Mucosa of descending colon (tissue), 3 donors: ENCODE data around the gene PAX6. TPM values are rescaled to one million over a fixed set of nuclear protein-coding genes. Genes with fewer than 3 reads are reported as not detected.

Source experiments
- ATAC-seq: fragments of 200-7000 bp; cut with Tn5 transposase; one replicate; pipeline ENCODE4 v1.9.1; 2020; ENCODE audit warnings: mild to moderate bottlenecking, moderate library complexity
- DNase-seq, 3 donors: peaks; one replicate each; pipeline ENCODE4 v3.0.0-alpha.2; 2020
- H3K36me3 ChIP-seq: fragments of 200-600 bp; one replicate; pipeline ENCODE4 v1.8.0; 2021; ENCODE audit warnings: low read depth, mild to moderate bottlenecking
- H3K4me1 ChIP-seq: fragments of 200-600 bp; one replicate; pipeline ENCODE4 v1.8.0; 2021; ENCODE audit warnings: low read depth, mild to moderate bottlenecking
- H3K4me3 ChIP-seq: fragments of 200-600 bp; one replicate; pipeline ENCODE4 v1.8.0; 2021; ENCODE audit warnings: mild to moderate bottlenecking
- H3K9me3 ChIP-seq: fragments of 200-600 bp; one replicate; pipeline ENCODE4 v1.8.0; 2021; ENCODE audit warnings: mild to moderate bottlenecking
- intact Hi-C, 2 donors: fragments of 100-400 bp; cut with DNase I in 1 of 2; cut with micrococcal nuclease in 1 of 2; formaldehyde crosslinking; loops; one replicate each; pipeline versions ENCODE4 v1.11.0 to v1.11.1; 2022; cut with DNase I, micrococcal nuclease
- total RNA-seq, 3 donors: library from RNA; stranded (reverse); fragmentation: NEBNext Ultra II Directional in 2 of 3; extraction: Animal tissue kit (Norgen Biotek cat#: 25700) in 2 of 3; gene quantifications; one replicate each; pipeline versions ENCODE4 v1.2.1 to v1.2.4, GENCODE V29; 2021 to 2023
- TF ChIP-seq, protein P1 (sequence below): fragments of 200-600 bp; IDR thresholded peaks from one replicate; pipeline ENCODE4 v1.8.0; 2022; ENCODE audit warnings: antibody characterized with exemption, mild to moderate bottlenecking
- donor health status: DM: no; HTN: no; CAD: no; lungs with moderate emphysema.
- donor health status: DM: no; HTN: no; CAD: no.
- donor health status: DM: no; HTN: yes; CAD: no.

PAX6 gene
- total RNA-seq, 3 donors from 2014 or later, result 0.09 to 1.1 (median 0.63) TPM

DNA sequence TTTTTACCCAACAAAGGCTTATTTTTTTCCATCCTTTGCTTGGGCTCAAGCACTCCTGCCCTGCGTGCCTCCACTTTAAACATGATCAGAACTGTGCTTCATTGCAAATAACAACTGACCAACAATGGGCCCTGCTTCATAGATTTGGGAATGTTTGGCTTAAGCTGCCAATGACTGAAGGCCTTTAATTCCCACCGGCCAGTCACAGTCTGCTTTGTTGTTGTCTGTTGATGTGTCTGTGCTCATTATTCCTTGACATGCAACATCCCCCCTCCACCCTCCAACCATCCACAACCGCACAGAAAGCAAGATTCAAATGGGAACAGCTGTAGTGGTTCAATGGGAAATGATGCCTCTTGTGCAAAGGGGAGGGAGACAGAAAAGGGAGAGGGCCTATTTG is 23.0 kb downstream of the PAX6 start:
- Histone ChIP-seq H3K9me3 (no peaks in the 10 kb centered on the region), H3K36me3 (no peaks in the 10 kb centered on the region), H3K4me1 (no peaks in the 10 kb centered on the region), H3K4me3 (no peak overlapping the region)
- no peak for ATAC-seq
- no peak for DNase-seq
- TF ChIP-seq, protein P1, sequence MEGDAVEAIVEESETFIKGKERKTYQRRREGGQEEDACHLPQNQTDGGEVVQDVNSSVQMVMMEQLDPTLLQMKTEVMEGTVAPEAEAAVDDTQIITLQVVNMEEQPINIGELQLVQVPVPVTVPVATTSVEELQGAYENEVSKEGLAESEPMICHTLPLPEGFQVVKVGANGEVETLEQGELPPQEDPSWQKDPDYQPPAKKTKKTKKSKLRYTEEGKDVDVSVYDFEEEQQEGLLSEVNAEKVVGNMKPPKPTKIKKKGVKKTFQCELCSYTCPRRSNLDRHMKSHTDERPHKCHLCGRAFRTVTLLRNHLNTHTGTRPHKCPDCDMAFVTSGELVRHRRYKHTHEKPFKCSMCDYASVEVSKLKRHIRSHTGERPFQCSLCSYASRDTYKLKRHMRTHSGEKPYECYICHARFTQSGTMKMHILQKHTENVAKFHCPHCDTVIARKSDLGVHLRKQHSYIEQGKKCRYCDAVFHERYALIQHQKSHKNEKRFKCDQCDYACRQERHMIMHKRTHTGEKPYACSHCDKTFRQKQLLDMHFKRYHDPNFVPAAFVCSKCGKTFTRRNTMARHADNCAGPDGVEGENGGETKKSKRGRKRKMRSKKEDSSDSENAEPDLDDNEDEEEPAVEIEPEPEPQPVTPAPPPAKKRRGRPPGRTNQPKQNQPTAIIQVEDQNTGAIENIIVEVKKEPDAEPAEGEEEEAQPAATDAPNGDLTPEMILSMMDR, result no peak
- intact Hi-C loops, result no loop called here

DNA sequence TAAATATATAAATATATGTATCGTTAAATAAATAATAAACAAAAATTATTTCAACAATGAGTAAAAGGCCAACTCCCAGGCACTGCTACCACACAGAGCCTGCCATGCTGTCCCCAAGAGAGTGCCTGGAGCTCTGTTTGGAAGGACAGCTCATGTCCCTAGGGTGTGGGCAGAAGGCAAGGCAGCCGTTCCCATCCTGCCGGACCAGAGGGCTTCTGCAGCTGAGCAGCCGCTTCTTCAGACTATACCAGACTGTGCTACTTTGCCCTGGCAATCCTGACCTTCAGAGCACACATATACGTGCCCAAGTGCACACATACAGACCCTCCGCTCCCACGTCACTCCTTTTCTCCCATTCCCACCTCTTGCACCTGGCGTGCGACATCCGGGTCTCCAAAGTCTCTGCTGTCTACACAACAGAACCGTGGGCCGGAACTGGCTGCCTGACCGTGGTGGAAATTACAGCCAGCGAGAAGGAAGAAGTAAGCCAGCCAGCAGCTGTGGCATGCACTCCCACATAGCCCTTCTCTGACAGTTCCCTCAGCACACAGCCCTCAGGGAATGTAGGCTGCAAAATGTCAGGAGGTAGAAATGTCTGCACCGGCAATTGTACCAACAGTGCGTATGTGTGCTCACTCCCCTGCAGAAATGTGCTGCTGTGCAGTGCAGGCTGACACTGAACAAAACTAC is 24.0 kb downstream of the PAX6 start:
- DNase-seq (no peak), ATAC-seq (no peak)
- no peaks in the 10 kb centered on the region for H3K9me3 ChIP-seq
- H3K4me1 ChIP-seq, result no peaks in the 10 kb centered on the region
- TF ChIP-seq, protein P1, result no peak
- H3K4me3 ChIP-seq, result no peak overlapping the region
- intact Hi-C loops, result no loop called here
- H3K36me3 ChIP-seq, result no peaks in the 10 kb centered on the region

DNA sequence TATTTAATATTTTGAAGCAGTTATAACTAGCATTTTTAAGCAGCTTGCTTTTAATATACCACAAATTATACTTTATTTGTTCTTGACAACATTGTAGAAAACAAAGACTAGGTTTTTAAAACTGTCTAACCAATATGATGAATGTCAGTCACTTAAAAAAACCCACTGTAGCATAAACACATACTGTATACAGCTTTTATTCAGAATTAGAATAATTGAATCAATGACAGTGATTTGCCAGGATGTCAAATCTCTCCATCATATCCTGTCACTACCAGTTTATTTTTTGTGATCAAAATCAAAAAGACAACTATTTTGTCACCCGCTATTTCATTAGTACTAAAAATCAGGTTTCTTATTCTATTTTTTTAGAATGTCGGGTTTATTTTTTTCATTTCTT is 26.5 kb downstream of the PAX6 start:
- ATAC-seq (no peak), DNase-seq (no peak)
- intact Hi-C loops, result no loop called here
- no peaks in the 10 kb centered on the region for H3K9me3 ChIP-seq
- no peaks in the 10 kb centered on the region for H3K36me3 ChIP-seq
- H3K4me3 ChIP-seq, result no peak overlapping the region
- TF ChIP-seq, protein P1, result no peak
- no peaks in the 10 kb centered on the region for H3K4me1 ChIP-seq

DNA sequence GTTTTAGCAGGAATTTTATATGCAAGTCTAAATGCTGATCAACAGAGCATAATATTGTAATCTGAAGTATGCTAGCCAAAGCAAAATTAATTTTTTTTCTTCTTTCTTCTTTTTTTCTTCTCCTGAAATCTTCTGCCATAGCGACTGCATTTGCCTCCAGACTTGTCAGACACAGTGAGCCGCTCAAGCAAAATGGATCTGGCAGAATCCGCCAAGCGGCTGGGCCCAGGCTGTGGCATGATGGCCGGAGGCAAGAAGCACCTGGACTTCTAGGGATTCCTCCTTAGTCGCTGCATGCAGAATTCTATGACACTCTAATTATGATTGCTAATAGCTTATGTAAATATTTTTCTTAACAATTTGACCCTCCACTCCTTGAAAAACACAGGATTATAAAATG is 27.9 kb downstream of the PAX6 start:
- Histone ChIP-seq H3K36me3 (no peaks in the 10 kb centered on the region), H3K4me1 (no peaks in the 10 kb centered on the region), H3K4me3 (no peak overlapping the region), H3K9me3 (no peaks in the 10 kb centered on the region)
- ATAC-seq (no peak), DNase-seq (no peak)
- TF ChIP-seq, protein P1, result no peak
- intact Hi-C loops, result no loop called here

DNA sequence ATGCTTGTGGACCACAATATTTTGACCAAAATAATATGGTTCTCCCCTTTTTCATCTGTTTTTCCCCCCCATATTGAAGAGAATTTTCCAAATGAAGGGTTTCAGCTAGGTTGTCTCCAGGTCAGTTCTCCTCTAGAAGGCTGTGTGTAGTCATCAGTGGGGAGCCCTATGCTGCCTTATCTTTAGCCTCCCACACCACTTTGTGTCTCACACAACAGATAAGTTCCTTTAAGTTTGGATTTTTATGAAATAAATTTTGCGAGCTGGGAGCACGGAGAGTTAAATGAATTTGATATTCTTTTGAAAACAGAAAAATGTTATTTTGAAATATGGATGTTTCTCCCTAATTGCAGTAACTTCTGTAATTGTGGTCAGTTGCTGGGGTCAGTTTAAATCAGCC is 28.9 kb downstream of the PAX6 start:
- Histone ChIP-seq H3K36me3 (no peaks in the 10 kb centered on the region), H3K4me3 (no peak overlapping the region), H3K4me1 (no peaks in the 10 kb centered on the region), H3K9me3 (no peaks in the 10 kb centered on the region)
- intact Hi-C loops, result no loop called here
- TF ChIP-seq, protein P1, result no peak
- ATAC-seq (no peak), DNase-seq (no peak)
